NCI-H526 treated with DMSO at 0.1 percent for 48 hours (cell line): ENCODE measurements around the gene RAPGEF4.
"Not testable (repeated sequence)": the region's sequence is repeated elsewhere in the genome, so short reads cannot be mapped to it uniquely, and the experiment has no call there.

Experiments used
- DNase-seq: peaks from one replicate; lab custom pipeline; 2025; lab: John Stamatoyannopoulos, UW

The RAPGEF4 gene

DNA sequence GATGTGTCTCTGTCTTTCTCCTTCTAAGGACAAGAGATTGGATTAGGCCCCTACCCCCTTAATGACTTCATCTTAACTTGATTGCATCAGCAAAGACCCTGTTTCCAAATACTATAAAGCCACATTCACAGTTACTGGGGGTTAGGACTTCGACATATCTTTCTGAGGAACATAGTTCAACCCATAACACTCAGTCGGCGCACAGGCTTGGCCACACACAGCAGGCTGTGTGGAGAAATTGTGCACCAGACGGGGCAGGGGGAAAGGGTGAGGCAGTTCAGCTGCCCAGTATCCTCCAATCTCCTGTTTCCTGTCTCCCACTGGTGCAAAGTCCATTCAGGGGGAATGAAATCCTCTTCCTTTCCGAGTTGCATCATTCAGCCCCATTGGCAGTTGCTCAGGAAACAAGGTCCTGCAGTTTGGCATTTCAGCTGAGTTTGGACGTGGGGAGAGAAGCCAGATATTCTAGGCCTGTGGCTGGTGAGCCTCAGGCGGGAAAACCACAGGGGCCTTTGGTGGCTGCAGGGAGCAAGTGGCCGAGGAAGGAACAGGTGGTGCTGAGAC lies 9.4 kb upstream of the RAPGEF4 start:
- no peak for DNase-seq

DNA sequence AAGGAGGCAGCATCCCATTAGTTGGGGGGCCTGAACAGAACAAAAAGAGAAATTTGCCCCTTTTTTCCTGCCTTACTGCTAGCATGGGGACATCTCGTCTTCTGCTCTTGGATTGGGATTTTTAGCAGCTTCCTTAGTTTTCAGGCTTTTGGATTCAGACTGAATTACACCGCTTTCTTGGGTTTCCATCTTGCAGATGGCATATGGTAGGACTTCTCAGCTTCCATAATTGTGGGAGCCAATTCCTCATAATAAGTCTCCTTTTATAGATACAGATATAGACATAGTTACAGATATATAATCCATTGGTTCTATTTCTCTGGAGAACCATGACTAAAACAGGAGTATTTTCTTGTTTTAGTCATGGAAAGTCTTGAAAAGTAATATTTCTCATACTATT lies 5.2 kb upstream of the RAPGEF4 start:
- DNase-seq: no peak

DNA sequence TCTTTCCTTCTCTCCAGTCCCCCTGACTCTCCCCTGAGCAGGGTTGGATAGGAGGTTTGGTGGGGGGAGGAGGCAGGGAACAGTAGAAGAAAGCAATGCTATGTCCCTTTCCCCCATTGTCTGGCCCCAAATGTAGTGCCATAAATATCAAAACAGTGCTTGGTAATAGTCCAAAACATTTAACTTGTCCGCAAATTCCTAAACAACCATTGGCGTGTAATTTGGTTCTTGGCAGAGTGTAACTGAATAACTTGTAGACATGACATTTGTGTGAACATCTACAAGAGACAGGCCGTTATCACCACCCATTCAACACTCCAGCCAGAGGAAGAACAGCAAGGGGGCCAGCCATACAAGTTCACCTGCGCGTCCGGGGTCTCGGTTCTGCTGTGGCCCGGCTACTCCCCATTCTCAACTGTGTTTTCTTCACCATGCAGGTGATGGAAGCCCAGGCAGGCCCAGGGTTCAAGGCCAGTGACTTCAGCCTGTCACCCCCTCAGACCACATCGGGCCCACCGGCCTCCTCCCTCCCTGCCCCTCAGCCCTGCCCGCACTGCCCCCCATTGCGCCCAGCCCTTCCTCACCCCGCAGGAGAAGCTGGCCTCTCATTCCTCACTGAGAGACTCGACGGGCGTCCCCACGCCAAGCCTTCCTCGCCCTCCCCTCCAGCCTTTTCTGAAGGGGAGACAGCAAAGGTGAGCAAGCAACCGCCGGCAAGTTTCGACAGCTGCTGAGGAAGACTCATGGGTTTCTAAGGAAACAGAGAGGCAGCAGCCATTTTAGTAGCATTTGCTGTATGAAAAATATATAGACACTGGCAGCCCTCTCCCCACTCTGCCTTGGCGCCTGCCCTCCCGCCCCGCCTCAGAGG lies 699 bp upstream of the RAPGEF4 start:
- peak; percentile 2 for DNase-seq

DNA sequence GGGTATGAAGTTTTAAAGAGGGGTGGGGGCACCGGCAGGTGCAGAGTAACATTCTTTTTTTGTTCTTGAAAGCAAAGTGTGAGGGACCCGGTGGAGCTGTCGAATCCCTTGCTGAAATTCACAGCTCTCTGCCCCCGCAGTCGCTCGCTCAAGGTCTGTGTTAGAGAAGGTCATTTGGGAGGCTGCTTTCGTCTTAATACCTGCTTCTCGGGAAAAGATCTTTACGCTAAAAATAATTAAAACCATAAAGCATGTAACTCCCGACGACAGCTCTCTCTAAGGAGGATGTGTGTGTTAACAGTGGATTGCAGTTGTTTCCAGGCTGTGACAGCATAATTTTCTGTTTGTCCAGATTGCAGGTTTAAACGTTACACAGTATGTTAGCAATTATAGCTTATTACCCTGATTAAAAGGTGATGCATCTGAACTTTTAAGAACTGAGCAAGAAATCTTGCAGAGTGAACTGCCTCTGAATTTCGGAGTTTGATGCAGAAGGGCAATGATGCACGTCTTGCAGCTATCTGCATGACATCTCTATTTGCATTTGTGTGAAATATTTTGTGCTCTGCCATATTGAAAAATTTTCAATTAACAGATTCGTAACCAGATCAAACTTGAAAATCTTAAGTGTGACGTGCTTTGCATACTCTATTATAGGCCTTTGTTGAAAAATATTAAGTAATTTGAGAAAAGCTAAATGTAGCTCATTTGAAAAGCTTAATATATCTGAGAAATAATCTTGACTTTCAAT lies 954 bp downstream of the RAPGEF4 start:
- peak; percentile 4 for DNase-seq

DNA sequence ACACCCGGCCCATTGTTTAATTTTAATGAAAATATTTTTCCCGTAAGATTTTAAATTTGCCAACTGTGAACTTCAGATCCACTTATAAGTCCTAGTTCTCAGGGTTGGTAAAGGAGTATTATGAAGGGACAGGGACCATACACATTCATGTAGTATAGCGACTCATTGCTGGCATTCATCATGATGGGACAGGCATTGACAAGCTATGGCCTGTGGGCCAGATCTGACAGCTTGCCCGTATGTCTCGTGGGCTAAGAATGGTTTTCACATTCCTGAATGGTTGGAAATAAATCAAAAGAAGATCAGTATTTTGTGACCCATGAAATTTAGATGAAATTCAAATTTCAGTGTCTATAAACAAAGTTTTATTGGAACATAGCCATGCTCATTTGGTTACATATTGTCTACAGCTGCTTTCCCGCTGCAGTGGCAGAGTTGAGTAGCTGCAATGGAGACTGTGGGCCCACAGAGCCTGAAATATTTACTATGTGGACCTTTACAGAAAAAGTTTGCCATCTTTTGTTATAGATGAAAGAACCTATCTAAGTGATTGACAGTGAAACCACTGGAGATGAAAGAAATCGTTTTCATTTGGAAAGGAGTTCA lies 4.1 kb downstream of the RAPGEF4 start:
- DNase-seq: peak; percentile 88

DNA sequence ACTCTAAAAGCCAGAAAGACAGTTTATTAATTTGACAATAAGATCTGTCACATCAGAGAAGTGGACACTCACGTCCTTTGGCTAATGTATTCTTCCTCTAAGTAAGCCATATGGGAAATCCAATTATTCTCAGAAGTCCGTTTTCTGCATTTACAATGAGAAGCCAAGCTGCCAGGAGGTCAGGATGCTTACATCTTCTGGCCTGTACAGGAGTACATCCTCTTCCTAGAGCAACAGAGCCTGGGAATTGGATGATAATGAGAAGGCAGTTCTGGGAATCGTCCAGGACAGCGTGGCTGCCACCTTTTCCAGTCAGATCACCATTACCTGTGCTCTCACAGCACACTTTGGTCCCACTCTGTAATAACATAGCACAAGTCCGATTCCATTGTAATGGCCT lies 5.2 kb downstream of the RAPGEF4 start:
- no peak for DNase-seq

DNA sequence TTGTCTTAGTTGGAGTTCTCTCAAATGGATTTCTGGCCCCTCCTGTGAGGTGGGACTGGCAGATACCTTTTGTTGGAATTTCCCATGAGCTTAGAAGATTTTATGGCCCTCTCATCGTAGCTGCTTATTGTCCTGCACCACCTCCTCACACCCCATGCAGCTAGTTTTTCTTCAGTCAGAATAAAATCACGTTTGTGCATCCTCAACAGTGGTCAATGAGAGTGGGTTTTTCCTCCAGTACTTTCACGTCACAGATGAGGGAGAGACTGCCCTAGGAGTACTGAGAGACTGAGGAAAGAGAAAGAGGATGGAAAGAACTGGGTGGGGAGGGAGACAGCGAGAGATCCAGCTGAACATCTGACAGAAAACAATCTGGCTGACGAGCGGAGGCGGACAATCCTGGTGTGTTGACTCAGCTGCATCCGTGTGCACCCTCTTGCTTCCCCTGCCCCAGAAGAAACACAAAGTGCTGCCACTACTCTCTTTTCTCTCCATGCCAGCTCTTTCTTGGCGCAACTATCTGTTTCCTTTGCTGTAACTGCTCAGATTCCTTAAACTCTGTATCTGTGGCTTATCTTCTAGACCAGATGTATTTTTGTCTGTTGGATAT lies 7.4 kb downstream of the RAPGEF4 start:
- DNase-seq: no peak

DNA sequence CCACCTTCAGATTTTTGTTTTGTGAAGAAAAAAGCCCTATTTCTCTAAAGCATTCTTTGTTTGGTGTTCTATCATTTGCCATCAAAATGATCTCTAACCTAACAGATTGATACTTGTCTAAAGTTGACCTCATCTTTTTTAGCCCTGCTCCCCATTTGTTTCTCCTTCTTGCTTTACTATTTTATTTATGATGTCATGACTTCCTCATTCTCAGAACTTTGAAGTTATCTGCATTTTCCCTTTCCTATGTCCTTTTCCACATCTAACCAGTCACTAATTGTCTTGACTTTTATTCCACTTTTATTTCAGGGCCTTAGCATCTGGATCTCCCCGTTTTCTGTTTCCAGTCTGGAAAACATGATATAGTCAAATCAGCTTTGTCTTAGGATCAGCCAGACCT lies 8.3 kb downstream of the RAPGEF4 start:
- DNase-seq: no peak

DNA sequence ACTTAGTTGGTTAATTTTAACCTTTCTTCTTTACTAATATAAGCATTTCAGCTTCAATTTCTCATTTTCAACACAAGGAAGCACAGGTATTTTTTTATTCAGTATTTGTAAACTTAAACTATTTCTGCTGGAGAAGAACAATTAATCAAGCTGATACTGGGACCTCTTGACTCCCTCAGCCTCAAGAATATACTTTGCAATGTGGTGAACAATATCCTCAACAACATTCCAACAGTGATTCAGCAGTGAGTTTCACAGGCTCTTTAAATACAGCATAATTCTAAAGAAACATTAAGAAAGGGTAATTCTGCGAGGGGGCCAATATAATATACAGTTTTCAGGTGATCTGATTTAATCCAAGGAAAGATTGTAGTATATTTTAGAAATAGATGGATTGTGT lies 10.0 kb downstream of the RAPGEF4 start:
- DNase-seq: no peak

DNA sequence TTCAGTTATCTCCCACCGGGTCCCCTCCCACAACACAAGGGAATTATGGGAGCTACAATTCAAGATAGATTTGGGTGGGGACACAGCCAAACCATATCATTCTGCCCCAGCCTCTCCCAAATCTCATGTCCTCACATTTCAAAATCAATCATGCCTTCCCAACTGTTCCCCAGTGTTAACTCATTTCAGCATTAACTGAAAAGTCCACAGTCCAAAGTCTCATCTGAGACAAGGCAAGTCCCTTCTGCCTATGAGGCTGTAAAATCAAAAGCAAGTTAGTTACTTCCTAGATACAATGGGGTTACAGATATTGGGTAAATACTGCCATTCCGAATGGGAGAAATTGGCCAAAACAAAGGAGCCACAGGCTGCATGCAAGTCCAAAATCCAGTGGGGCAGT lies 12.9 kb downstream of the RAPGEF4 start:
- not testable (repeated sequence) for DNase-seq

DNA sequence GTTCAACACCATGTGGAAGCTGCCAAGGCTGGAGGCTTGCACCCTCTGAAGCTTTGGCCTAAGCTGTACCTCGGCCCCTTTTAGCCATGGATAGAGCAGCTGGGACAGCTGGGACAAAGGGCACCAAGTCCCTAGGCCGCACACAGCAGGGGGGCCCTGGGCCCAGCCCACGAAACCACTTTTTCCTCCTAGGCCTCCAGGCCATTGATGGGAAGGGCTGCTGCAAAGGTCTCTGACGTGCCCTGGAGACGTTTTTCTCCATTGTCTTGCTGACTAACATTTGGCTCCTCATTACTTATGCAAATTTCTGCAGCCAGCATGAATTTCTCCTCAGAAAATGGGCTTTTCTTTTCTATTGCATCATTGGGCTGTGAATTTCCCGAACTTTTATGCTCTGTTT lies 13.7 kb downstream of the RAPGEF4 start:
- DNase-seq: no peak

DNA sequence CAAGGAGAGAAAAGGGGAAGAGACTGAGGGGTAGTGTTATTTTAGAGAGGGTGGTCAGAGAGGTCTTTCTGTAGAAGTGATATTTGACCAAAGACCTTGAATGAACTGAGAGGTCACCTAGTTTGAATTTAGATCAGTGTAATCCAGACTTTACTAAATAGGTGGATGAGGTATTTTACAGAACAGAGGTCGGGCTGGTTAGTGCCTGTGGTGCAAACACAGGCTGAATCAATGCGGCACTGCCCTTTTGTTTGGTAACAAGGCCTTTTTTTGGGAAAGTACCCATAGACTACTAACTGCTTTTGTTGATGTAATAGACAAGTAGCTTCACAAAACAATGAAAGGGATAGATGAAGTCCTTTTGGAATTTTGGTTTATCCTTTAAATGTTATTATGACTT lies 15.9 kb downstream of the RAPGEF4 start:
- no peak for DNase-seq

DNA sequence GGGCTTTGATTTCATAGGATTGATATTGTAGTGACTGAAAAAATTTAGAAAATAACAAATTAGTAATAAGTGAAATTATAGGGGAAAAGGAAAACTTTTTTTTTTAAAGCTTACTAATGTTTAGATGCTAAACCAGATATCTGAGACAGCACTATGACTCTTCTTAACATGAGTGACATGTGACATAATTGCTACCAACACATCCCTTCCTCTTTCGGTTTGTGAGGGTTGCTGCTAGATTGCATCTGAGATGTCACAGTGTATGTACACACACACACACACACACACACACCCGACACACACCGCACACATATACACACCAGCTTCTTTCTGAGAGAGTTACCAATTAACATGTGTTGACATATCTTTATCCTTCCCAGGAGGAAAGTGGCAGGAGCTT lies 18.0 kb downstream of the RAPGEF4 start:
- DNase-seq: no peak

DNA sequence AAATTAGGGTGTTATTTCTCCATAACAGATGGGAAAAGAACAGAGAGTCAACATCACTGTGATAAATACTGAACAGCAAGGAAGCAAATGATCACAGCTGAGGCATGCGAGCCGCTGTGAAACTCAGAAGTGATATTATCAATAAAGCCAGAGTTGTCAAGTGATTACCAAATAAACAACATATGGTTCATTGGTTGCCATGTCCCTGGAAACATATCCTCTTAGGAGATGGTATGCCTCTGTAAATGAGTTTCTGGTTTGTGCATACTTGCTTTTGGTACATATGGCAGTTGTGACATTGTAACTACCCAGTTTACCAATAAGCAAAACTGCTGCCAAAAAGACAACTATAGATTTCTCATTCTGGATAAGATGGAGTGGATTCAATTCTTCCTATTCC lies 23.8 kb downstream of the RAPGEF4 start:
- no peak for DNase-seq

DNA sequence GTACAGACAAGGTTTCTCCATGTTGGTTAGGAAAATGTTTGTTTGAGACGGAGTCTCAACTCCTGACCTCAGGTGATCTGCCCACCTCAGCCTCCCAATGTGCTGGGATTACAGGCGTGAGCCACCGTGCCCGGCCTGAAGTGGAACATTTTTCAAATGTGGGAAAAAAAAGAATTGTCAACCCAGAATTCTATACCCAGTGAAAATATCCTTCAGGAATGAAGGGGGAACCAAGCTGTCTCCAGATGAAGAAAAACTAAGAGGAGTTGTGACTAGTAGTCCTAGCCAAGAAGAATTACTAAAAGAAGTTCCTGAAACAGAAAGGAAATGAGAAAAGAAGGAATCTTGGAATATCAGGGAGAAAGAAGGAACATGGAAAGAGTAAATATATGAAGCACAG lies 25.7 kb downstream of the RAPGEF4 start:
- no peak for DNase-seq

DNA sequence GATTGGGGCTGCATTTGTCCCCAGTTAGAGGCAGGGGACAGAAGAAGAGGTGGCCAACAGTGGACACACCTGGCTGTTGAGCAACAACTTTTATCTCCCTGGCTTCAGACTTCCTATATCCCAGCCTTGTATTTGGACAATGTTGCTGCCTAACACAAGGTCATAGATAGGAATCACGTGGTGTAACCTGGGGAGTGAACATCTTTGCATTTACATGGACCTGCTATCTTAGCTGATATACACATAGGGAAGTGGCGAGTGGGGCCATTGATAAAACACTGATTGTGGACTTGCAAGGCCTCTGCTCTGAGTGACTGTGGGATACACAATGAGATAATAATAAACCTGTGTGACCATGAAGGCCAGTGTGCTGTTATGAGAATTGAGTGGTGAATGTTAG lies 26.9 kb downstream of the RAPGEF4 start:
- no peak for DNase-seq

DNA sequence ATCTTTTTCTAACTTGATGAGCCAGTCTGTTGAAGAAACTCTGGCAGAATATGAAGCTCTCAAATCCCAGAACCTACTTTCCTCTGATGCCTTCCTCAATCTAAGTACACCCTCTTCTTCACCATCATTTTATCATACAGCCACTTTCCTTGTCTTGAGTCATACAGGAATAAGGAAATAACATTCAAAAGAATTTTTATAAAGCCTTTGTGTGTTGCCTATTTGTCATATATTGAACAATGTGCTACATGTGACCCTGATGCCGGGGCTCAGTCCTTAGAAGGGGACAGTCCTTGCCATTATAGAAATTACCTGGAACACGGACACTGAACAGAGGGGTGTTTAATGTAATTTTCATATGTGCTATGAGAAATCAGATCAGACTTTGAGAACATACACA lies 27.4 kb downstream of the RAPGEF4 start:
- no peak for DNase-seq

DNA sequence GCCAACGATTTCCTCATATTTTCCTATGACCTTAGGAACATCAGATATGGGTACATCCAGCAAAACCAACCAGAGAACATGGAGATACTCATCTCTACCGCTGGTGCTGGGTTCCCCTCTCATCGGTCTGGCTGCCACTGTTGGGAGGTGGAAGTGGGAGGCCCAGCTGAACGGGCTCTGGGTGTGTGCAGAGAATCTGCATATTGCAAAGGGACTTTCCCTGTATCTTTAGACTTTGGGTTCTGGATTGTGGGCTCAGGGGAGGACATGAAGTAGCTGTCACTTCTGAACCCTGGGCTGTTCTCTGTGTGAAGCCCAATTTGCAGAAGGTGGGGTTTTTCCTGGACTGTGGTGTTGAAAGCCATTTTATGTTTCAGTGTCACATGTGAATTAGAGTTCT lies 30.0 kb downstream of the RAPGEF4 start:
- DNase-seq: no peak

DNA sequence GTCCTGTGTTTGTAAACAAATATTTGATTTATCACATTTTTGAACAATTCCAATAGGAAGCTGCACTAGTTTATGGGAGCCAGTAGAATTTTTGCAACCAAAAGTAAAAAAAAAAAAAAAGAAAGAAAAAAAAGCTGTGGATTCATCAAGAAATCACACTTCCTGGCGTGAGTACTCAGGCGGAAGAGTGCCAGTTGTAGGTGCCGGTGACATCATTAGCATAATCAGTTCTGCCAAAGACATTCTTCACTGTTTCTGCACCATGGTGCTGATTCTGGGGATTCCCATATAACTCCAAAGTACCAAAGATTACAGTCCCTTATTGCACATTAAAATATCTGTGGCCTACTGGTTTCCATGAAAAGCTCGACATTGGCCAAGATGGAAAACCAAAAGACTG lies 32.8 kb downstream of the RAPGEF4 start:
- no peak for DNase-seq

DNA sequence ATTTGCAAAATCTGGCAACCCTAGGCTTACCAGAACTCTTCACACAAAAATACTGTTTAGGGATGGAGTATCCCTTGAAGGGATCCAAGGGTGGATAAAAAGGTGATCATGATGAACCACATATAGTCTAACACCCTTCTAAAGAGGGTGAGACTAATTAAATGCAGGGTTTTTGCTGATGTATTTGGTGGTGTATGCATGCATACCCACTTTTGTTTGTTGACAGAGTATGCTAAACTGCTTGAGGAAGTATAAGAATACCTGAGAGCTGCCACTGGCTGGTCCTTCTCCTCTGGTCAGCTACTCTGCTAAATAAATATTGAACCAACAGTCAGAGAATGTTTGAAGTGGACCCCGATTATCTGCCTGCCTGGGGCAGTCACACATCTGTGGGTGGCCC lies 34.2 kb downstream of the RAPGEF4 start:
- DNase-seq: no peak

DNA sequence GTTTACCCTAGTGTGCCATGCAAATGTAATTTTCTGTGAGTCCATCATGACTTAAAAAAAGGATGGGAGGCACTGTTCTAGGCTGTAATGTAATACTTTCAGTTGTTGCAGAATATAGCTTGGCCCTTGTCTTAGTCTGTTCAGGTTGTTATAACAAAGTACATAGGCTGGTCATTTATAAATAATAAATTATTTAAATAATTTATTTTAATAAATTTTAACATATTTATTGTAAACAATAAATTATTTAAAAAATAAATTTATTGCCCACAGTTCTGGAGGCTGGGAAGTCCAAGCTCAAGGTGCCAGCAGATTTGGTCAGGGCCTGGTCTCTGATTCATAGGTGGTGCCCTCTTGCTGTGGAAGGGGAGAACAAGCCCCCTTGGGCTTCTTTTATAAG lies 35.2 kb downstream of the RAPGEF4 start:
- no peak for DNase-seq

DNA sequence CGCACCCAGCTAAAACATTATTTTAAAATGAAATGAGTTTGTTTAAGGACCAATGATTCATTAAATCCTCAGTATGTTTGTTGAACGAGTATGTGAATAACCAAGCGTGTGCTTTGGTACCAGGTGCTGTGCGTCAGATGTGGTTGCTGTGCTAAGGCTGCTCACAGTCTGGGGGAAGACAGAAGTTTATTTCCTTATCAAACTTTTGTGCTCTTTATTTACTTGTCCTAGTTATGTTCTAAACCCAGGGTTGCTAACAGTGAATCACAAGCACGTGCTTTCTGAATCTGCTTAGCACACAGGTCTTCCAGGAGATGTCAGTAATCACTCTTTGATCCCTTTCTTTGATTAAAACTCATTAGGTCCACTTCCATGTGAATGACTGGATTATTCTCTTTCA lies 37.0 kb downstream of the RAPGEF4 start:
- no peak for DNase-seq
